ENCODE measurements around the gene PLK3.

GRCh38 chr1:44853201-44853600 is 53.0 kb downstream of the PLK3 start:
- TF ChIP-seq CTCF (IDR thresholded peaks at IDR 0.05) (no peak), POLR2A (IDR thresholded peaks at IDR 0.05) (no peak)
